NCI-H146 treated with DMSO at 0.1 percent for 48 hours (cell line): ENCODE measurements around the gene SSTR5.
"Not testable (repeated sequence)": the region's sequence is repeated elsewhere in the genome, so short reads cannot be mapped to it uniquely, and the experiment has no call there.

ENCODE experiments used
- DNase-seq: peaks from one replicate; lab custom pipeline; 2025; ENCODE audit not compliant: unreplicated experiment; lab: John Stamatoyannopoulos, UW

SSTR5 gene

DNA sequence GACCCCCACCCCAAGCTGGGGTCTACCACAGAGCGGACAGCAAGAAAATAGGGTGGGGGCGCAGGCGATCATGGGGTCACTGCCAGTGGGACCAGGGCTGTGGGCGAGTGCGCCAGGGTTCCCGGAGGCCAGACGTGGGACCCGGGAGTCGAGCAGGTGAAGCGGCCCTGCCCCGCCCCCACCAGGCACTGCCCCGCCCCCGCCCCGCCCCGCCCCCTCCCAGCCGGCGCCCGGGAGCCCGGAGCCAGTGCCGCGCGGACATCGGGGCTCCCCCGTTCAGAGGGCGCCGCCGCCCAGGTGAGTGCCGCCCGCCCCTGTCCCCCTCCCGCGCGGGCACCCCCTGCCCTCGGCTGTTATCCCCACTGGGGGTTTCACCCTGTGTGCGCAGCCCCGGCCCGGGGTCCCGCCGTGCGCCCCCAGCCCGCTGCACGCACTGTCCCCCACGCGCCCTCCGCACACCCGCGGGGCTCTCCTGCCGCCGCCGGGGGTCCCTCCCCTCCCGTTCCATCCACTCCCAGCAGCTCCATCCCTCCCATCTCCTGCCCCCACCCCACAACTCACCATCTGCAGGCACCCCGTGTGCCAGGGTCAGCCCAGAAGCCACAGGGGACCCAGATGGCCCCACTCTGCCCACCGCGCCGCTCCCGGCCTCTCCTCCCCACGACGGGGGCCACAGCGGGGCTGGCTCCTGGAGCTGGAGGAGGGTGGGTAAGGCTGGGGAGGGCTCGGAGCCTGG, at the start of gene SSTR5:
SSTR5 (plus strand) TSS at position 222 of the 736 bp plus-strand sequence. CDS start 6,122 bp downstream, outside the sequence.
- no peak for DNase-seq

- no peak for DNase-seq
These were observed 48.4 kb upstream of the SSTR5 start for GRCh38 chr16:1024138-1024537.

DNA sequence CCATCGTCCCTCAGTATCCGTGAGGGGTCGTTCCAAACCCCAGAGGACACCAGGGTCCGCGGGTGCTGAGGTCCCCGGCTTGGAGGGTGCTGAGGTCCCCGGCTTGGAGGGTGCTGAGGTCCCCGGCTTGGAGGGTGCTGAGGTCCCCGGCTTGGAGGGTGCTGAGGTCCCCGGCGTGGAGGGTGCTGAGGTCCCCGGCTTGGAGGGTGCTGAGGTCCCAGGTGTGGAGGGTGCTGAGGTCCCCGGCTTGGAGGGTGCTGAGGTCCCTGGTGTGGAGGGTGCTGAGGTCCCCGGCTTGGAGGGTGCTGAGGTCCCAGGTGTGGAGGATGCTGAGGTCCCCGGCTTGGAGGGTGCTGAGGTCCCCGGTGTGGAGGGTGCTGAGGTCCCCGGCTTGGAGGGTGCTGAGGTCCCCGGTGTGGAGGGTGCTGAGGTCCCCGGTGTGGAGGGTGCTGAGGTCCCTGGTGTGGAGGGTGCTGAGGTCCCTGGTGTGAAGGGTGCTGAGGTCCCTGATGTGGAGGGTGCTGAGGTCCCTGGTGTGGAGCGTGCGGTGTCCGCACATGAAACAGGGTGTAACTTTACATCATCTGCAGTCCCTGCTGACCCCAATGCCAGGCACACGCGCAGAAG, 47.3 kb upstream of the SSTR5 start:
- not testable (repeated sequence) for DNase-seq

- no peak for DNase-seq
These were observed 46.3 kb upstream of the SSTR5 start for GRCh38 chr16:1026057-1026783.

GRCh38 chr16:1026784-1027500, 45.6 kb upstream of the SSTR5 start:
- DNase-seq, result no peak

- DNase-seq, result no peak
These were observed 45.1 kb upstream of the SSTR5 start for GRCh38 chr16:1027501-1027815.

DNA sequence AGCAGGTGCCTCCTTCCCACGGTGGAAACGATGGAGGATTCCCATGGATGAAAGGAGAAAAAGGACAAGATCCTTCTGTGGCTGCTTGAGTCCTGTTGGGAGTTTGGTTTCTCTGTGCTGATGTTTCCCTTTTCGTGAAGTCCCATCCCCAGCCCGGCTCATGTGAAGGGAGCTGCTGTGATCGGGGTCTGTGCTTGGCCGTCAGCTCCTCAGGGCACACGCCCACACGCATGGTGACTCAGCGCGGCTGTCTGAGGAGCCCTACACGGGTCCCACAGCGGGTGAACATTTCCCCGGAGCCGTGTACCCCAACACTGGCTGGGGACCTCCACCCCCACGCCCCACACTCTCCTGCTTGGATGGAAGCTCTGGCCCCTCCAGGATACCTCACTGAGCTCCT, 44.5 kb upstream of the SSTR5 start:
- DNase-seq, result no peak

DNA sequence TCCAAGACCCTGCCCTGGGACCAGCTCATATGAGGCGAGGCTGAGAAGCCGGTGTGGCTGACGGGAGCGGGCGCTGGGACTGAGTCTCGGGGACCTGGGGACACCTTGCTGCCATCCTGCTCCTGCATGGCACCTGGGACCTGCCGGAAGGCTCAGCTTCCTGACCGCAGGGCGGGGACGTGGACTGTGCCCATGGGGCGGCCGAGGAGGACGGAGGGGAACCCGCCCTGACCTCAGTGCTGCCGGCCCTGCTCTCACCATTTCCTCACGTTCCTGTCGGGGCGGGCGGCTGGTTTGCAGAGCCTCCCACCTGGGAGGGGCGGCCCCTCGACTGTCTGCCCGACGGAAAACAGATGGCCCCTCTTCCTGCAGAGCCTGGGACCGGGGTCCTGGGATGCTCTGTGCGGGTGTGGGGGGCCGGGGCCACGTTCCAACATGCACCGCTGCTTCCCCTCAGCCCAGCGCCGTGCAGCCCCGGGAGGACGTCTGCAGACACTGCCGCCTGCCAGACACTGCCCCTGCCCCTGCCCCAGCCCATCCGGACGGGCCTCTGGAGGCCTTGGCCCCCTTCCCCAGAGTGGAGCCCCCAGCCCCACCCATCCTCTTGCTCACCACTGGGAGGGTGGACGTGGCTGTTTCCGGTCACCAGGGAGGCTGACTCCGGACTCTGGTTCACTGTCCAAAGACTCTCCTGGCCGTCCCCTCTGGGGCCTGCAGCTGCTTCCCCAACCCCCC, 43.9 kb upstream of the SSTR5 start:
- no peak for DNase-seq

- no peak for DNase-seq
These were observed 43.3 kb upstream of the SSTR5 start for GRCh38 chr16:1029259-1029545.

DNA sequence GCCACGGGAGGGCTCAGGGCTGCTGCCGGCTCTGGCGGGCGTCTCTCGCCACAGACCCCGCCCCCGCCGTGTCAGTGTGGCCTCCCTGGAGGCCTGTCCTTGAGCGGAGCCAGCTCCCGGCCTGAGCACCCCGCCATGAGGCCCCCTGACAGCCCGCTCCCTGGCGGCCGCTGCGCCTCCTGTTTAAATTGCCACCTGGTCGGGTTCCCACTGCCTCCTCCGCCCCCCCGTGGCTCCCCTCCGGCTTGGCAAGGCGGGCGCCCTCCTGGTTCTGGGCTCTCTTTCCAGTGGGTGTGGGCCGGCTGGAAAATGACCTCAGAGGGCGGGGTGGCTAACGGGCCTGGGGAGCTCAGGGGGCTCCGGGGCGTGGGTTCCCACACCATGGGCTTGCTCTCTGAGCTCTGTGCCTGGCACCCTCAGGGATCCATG, 42.1 kb upstream of the SSTR5 start:
- no peak for DNase-seq

DNA sequence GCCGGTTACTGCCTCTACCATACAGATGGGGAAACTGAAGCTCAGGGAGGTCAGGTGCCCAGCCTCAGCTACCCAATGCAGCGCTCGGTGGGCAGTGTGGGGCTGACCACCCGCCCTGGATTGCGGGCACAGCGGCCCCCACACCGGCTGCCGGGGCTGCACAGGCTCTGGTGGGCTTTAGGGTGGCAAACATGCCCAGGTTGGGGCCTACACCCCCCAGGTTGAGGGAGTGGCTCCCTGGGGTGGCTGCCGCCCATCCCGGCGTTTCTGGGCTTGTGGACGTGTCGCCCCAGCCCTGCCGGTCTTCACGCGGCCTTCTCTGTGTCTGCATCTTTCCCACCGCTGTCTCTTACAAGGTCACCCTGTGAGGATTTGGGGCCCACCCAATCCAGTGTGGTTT, 40.9 kb upstream of the SSTR5 start:
- DNase-seq, result no peak

- no peak for DNase-seq
These were observed 39.9 kb upstream of the SSTR5 start for GRCh38 chr16:1032607-1033006.

DNA sequence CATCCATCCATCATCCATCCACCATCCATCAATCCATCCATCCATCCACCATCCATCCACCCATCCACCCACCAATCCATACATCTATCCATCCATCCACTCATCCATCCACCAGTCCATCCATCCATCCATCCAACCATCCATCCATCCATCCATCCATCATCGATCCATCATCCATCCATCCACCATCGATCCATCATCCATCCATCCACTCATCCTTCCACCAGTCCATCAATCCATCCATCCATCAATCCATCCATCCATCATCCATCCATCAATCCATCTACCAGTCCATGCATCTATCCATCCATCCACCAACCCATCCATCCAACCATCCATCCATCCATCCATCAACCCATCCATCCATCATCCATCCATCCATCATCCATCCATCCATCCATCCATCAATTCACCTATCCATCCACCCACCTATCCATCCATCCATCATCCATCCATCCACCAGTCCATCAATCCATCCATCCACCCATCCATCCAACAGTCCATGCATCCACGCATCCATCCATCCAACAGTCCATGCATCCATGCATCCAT, 39.3 kb upstream of the SSTR5 start:
- no peak for DNase-seq

- DNase-seq, result no peak
These were observed 38.1 kb upstream of the SSTR5 start for GRCh38 chr16:1034230-1035065.

- no peak for DNase-seq
These were observed 37.5 kb upstream of the SSTR5 start for GRCh38 chr16:1035066-1035415.

DNA sequence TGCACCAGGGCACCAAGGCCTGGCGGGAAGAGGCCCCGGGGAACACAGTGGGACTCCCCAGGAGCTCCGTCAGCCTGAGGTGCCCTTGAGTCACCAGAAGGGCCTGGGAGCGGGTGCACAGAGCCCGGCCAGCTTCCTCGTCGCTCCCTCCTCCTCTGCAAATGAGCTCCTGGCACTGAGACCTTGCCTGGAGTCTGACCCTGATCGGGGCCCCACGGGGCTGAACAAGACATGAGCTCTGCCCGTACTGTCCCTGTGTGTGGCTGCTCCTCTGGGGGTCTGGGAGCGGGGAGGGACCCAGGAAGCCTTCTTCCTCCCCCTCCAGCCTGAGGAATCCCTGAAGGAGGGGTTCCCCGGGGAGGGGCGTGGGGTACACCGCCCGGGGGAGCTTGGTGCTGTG, 36.4 kb upstream of the SSTR5 start:
- no peak for DNase-seq

GRCh38 chr16:1036726-1037393, 35.7 kb upstream of the SSTR5 start:
- no peak for DNase-seq

DNA sequence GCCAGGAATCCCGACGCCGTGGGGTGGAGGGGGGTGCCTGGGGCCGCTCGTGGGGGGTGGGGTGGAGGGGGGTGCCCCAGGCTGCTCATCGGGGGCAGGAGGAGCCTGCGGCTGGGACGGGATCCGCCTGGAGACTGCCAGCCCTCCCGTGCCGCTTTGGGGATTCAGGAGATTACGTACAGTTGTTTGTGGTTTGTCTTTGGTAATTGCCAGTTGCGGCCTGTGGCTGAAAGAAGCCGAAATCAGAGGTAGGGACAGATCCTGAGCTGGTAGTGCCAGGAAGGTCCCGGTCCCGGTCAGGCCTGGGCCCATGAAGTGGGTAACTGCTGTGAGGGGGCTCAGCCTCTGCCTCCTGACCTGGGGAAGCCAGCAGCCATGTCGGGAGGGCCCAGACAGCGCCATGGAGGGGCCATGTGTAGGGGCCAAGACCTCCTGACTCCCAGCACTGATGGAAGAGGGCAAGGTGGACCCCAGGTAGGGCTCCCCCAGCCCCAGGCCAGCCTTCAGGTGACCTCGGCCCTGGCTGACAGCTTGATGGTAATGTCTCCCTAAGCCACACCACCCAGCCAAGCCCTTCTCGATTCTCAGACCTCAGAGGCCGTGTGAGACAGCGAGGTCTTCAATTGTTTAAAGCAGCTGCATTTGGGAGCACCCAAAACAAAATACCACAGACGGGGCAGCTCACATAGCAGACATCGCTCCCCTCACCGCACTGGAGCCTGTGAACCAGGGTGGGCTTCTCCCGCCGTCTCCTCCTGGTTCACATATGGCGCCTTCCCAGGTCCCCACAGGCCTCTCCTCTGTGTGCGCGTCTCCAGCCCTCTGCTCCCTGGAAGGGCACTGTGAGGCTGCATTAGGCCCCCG, 34.9 kb upstream of the SSTR5 start:
- no peak for DNase-seq

- DNase-seq, result no peak
These were observed 33.6 kb upstream of the SSTR5 start for GRCh38 chr16:1038932-1039331.
